Measurements from ENCODE around the gene GPR75.
"Not testable (repeated sequence)": the region's sequence is repeated elsewhere in the genome, so short reads cannot be mapped to it uniquely, and the experiment has no call there.

Gene GPR75

GRCh38 chr2:53828331-53828730, 31.4 kb downstream of the GPR75 start:
- no peak overlapping the region for H3K4me3 ChIP-seq (ENCODE audit: low read depth, low read length)
- TF ChIP-seq CTCF (IDR thresholded peaks at IDR 0.05; ENCODE audit: low read depth, low read length, missing control alignments) = no peak
- no peaks in the 10 kb centered on the region for H3K36me3 ChIP-seq (replicated peaks)
- H3K27ac ChIP-seq = no peak overlapping the region
- DNase-seq = no peak
- no peaks in the 10 kb centered on the region for H3K27me3 ChIP-seq (replicated peaks)
- in situ Hi-C loops (cut with HindIII; ENCODE audit: low pct_ligation_motif_present, low sequenced_read_pairs) = no loop called here

- in situ Hi-C loops (cut with HindIII; ENCODE audit: low pct_ligation_motif_present, low sequenced_read_pairs) = no loop called here
Measured at GRCh38 chr2:53827398-53828175, 32.2 kb downstream of the GPR75 start.

GRCh38 chr2:53826587-53827397, 33.0 kb downstream of the GPR75 start:
- H3K4me3 ChIP-seq (ENCODE audit: low read depth, low read length) = no peak overlapping the region
- no peaks in the 10 kb centered on the region for H3K27me3 ChIP-seq (replicated peaks)
- no peak for DNase-seq
- no peak for TF ChIP-seq CTCF (IDR thresholded peaks at IDR 0.05; ENCODE audit: low read depth, low read length, missing control alignments)
- in situ Hi-C loops (cut with HindIII; ENCODE audit: low pct_ligation_motif_present, low sequenced_read_pairs) = no loop called here
- H3K36me3 ChIP-seq (replicated peaks) = no peaks in the 10 kb centered on the region
- H3K27ac ChIP-seq = no peak overlapping the region

More at GRCh38 chr2:53827398-53828175, 32.2 kb downstream of the GPR75 start:
- no peaks in the 10 kb centered on the region for H3K27me3 ChIP-seq (replicated peaks)
- H3K36me3 ChIP-seq (replicated peaks) = no peaks in the 10 kb centered on the region
- no peak overlapping the region for H3K4me3 ChIP-seq (ENCODE audit: low read depth, low read length)
- no peak for TF ChIP-seq CTCF (IDR thresholded peaks at IDR 0.05; ENCODE audit: low read depth, low read length, missing control alignments)
- H3K27ac ChIP-seq = no peak overlapping the region
- no peak for DNase-seq

GRCh38 chr2:53826030-53826410, 33.7 kb downstream of the GPR75 start:
- DNase-seq = no peak
- H3K27me3 ChIP-seq (replicated peaks) = no peaks in the 10 kb centered on the region
- no peak for TF ChIP-seq CTCF (IDR thresholded peaks at IDR 0.05; ENCODE audit: low read depth, low read length, missing control alignments)

GRCh38 chr2:53823639-53824038, 36.1 kb downstream of the GPR75 start:
- H3K27ac ChIP-seq; H3K27me3 ChIP-seq (replicated peaks); in situ Hi-C loops (cut with HindIII; ENCODE audit: low pct_ligation_motif_present, low sequenced_read_pairs); H3K4me3 ChIP-seq (ENCODE audit: low read depth, low read length); H3K36me3 ChIP-seq (replicated peaks); DNase-seq: not testable (repeated sequence)
- peak; percentile 16 for TF ChIP-seq CTCF (IDR thresholded peaks at IDR 0.05; ENCODE audit: low read depth, low read length, missing control alignments)

More at GRCh38 chr2:53826030-53826410, 33.7 kb downstream of the GPR75 start:
- in situ Hi-C loops (cut with HindIII; ENCODE audit: low pct_ligation_motif_present, low sequenced_read_pairs) = no loop called here
- Histone ChIP-seq H3K27ac (no peak overlapping the region), H3K4me3 (ENCODE audit: low read depth, low read length) (no peak overlapping the region), H3K36me3 (replicated peaks) (no peaks in the 10 kb centered on the region)
